ENCODE data around the gene ADGRL3.
A peak's percentile ranks its signal among the peaks of the same experiment; 100 is the strongest.

Gene ADGRL3

DNA sequence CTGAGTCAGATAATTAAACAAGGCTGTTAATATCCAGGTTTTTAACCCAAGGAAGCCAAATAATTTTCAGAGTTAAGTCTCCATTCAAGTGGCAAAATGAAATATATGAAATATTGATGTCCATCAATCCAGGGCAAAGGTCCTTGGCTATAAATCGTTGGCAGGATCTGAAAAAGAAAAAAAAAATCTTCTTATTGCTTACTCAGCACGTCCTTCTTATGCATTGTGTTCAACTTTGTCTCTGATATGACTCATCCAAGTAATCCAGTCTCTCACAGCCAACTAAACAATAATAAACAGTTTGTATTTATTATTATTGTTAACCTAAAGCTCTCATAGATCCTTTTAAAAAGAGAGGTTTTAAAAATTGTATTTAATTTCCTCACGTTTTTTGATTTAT is 851.2 kb downstream of the ADGRL3 start:
- peak in 1 of 3 donors; percentile 10 for DNase-seq

DNA sequence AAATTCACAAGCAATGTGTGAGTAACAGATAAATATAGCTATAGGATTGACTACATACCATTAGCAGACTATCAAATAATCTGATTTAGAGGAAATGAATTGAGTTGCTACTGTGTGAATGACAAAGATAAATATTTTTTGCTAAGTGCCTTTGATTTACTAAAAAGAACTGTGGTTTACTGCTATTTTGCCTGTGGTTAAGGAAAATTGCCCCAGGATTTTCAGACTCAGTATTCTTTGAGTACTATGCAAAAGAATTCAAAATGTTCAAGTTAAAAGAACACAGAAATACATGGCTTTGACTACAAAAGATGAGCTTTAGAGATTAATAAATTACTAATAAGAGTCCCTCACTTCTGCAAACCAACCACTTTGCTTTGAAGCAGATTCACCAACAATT is 853.8 kb downstream of the ADGRL3 start:
- peak in 1 of 3 donors; percentile 10 for DNase-seq

DNA sequence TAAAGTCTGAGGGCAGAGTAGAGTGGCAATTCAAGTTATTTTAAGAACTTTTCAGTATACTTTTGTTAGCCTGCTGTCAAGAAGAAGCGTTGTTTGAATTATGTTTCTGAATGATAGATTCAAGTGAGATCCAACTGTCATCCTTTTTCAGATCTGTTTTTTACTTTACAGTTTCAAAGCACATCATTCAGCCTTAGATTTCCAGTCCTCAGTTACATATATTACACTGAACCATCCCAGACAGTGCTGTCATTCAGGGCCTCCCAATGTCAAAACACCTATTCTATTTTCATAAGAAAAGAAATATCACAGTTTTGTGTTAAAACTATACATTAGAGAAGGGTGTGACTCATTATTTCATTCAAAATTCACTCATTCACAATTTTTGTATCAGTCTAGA is 856.9 kb downstream of the ADGRL3 start:
- no peak for DNase-seq

DNA sequence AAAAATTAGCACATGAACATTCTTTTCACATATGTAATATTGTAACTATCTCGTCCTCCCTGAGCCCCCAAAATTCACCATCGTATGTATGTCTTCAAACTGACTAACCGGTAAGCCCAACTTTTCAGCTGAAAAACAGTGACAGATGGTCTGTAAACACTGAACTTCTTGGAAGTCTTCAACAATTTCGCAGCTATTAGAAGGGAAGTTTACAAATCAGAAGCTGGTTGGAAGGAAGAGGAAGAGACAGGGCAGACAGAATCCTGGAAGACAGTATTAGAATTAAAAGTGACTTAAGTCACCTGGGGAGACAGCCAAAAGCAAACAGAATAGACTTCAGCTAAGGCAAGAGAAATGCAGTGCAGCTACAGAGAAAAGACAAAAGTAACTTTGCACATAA is 858.4 kb downstream of the ADGRL3 start:
- DNase-seq: no peak

DNA sequence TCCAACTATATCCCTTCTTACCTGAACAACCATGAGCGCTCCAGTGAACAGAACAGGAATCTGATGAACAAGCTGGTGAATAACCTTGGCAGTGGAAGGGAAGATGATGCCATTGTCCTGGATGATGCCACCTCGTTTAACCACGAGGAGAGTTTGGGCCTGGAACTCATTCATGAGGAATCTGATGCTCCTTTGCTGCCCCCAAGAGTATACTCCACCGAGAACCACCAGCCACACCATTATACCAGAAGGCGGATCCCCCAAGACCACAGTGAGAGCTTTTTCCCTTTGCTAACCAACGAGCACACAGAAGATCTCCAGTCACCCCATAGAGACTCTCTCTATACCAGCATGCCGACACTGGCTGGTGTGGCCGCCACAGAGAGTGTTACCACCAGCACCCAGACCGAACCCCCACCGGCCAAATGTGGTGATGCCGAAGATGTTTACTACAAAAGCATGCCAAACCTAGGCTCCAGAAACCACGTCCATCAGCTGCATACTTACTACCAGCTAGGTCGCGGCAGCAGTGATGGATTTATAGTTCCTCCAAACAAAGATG is 870.2 kb downstream of the ADGRL3 start:
- no peak for DNase-seq

DNA sequence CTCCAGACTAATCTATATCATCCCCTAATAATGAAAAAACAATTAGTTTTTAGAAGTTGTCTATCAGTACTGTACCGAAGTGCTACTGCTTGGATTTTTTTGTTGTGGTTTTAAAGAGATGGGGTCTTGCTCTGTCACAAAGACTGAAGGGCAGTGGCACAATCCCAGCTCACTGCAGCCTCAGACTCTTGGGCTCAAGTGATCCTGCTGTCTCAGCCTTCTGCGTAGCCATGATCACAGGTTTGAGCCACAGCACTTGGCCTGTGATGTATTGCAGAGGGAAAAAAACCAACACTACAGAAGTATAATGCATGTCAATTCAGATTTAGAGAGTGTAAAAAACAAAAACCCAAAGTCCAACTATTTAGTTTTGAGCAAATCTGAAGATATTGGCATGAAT is 875.0 kb downstream of the ADGRL3 start:
- DNase-seq: no peak

DNA sequence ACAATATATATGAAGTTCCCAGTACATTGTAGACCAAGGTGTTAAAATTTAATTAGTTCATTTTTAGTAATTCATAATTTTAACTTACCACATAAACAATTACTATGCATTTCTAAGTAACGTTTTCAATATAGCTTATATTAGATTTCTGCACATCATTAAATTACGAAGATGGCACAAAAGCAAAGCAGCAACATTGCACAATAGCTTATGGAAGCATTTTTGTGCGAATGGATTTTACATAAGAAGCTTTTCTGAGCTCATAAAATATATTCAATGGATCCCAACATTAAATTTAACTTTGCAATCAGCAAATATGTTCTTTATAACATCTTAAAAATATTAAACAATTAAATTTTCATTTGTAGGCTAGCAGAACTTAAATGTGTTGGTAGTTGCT is 875.4 kb downstream of the ADGRL3 start:
- DNase-seq: no peak

DNA sequence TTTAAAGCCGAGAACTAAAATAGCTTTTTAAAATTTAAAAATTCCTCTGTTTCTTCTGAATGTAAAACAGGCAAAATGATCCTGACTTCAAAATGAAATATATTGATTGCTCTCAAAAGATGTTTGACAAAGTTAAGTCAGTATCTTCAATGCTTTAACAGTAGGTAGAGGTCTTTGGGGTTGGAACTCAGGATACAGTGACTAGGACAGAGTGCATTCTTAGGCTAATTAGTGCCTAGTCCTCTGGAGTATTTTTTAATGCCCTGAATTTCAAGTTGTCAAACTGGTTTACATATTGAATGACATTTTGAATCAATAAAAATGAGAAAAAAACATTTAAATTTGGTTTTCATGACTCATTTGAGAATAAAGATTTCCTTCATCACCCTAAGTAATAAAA is 877.3 kb downstream of the ADGRL3 start:
- no peak for DNase-seq

DNA sequence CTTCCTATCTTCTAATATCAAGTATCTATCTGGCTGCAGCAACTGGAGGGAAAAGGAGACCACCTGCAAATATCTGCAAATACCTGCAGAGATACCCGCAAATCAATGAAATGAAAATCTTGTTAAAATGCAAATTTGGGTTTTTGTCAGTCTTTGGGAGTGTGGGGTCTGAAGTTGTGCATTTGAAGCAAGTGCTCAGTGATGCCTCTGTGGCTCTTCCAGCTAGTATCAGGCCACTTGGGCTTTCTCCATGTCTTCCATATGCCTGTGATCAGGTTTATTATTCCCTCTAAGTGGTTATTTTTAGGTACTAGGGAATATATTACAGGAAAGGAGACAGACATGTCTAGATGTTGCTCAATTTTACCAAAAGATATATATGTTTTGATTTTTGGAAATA is 880.3 kb downstream of the ADGRL3 start:
- DNase-seq: no peak

DNA sequence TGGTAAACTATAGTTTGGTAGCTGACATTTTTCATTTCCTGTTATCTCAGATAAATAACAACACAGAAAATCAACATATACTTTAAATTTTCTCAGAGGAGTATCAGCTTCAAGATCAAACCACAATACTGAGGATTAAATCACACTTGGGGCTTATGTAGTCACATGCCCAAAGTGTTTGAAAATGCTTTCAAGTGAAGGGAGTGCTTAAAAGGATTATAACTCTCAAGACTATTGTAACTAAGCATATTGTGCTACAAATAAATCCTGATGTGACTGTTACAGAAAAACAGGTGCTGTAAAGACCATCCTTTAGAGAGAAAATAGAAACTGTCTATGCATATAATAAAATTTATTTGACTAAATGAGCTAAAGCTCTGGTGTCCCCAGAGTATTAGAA is 887.6 kb downstream of the ADGRL3 start:
- no peak for DNase-seq

DNA sequence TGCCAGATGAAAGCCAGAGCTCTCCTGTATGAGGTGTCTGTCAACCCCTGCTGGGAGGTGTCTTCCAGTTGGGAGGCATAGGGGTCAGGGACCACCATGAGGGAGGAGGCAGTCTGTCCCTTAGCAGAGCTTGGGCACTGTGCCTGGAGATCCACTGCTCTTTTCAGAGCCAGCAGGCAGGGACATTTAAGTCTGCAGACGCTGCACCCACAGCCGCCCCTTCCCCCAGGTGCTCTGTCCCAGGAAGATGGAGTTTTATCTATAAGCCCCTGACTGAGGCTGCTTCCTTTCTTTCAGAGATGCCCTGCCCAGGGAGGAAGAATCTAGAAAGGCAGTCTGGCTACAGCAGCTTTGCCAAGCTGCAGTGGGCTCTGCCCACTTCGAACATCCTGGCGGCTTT is 893.6 kb downstream of the ADGRL3 start:
- DNase-seq: no peak

DNA sequence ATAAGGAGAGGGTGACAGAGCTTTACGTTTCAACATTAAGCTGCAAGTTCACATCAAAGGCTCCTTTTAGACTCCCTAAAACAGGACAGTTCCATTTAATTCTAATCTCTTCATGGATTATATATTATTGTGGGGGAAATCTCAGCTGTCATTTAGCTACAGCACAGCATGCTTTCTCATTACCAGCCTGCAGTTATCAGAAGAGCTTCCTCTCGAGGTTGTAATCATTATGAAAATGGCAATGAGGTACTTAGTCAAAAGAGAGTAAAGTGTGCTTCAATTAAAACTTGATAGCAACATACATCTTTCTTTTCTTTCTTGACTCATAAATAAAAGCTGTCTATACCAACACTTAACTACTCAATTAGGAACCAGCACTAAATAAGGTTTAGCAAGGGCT is 896.8 kb downstream of the ADGRL3 start:
- no peak for DNase-seq

DNA sequence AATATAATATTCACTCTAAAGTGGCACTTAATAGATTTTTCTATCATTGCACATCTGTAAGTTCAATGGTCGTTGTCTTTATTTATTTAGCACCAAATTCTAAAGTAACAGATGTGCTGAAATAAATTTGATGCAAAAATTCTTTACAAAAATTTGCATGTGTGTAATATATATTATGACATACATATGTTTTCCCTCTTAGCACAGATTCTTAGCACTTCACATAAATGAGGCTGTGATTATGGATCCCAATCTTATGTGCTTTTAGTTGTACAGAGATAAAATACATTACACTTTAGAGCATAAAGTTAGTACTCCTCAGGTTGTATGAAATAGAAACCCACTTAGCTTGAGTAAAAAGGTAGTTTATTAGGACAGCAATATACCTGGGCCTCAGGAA is 915.1 kb downstream of the ADGRL3 start:
- DNase-seq: no peak

DNA sequence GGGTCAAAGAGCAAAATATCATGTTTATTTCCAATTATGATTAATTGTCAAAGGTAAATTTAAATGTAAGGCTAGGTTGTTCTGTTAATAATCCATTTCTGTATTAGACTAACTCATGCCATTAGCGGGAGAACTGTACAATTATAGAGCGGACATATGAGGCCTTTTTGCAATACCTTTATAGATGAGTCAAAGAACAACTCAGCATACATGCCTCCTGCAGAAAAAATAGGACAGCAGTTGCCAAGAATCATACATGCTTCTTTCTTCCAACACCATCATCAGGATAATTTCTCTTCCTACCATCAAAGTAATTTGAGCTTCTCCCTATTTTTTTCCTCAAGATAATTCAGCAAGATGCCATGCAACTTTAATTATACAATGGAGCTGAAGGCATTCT is 917.8 kb downstream of the ADGRL3 start:
- DNase-seq: no peak

DNA sequence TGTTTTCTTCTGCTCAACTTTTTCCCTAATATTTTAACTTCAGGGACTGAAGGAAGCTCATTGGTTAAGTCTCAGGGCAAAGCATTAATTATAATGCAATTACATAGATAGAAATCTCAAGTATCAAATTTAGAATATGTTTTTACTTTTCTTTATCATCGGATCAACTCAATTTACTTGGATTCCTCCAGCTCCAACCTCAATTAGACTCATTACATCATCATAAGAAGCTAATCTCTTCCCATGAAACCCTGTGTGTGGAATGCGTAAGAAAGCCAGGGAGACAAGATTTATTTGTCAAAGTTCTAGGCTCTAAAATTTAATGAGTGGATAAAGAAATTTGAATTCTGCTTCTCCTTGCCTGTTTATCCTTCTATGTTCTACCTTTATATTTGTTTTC is 918.4 kb downstream of the ADGRL3 start:
- DNase-seq: no peak

DNA sequence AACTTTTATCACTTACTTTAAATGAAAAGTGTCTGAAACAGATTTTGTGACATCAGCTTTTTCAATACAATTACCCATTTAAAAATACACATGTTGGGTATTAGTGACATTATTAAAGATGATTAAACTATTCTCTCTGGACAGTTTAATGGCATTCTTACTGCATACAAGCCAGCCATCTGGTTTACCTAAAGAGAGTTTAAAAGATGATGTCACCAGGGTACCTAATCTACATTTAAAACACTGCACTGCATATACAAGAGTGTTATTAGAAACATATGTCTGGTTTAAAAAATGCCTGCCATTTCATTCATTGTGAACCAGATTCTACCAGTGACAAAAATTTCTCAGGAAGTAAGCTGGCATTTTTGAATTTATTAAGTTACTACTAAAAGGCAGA is 919.1 kb downstream of the ADGRL3 start:
- DNase-seq: no peak

DNA sequence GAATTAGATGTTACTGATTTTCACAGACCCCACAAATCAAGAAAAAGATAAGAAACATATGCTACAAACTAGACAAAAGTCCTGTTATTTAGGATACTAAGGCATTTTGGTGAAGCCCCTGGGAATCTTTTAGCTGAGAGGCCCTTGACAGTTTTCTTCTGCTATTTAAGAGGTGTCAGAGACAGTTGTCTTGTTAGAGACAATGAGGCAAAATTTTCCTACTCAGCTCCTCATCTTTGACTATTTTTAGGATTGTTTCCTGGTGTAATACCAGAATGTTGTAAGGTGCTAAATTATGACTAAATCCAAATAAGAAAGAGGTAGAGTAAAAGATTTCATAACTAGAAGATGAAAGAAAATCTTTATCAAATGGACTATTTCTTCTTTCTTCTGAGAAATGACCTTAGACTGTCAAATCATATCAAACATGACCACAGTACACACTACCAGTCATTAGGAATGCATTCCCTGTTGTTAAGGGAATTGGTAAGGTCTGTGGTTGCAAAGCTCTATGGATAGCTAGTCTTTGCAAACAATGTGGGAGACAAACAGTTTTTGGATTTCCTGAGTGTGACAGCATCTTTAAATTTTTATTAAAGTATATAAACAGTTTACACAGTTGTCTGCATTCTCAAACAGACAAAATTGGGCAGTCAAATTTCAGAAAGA is 926.1 kb downstream of the ADGRL3 start:
- no peak for DNase-seq
